IMR-90 (cell line): ENCODE data around the gene ROBO4.

Source experiments
- CEBPB ChIP-seq: IDR thresholded peaks from 2 replicates; pipeline ENCODE4 v1.6.1; 2012; ENCODE audit warnings: low read depth, low read length, improper control_type of control experiment
- CHD1 ChIP-seq: IDR thresholded peaks from 2 replicates; pipeline ENCODE4 v1.6.1; 2012; ENCODE audit warnings: low read depth, low read length, improper control_type of control experiment
- CTCF ChIP-seq: conservative IDR thresholded peaks from 2 replicates; pipeline ENCODE4 v1.5.1; 2012; ENCODE audit warnings: mild to moderate bottlenecking, low read depth, low read length, improper control_type of control experiment
- MAFK ChIP-seq: IDR thresholded peaks from 2 replicates; pipeline ENCODE4 v1.6.1; 2012; ENCODE audit warnings: low read depth, low read length, improper control_type of control experiment
- POLR2A ChIP-seq: IDR thresholded peaks from 2 replicates; pipeline ENCODE4 v1.6.1; 2012; ENCODE audit warnings: mild to moderate bottlenecking, low read depth, low read length
- RAD21 ChIP-seq: IDR thresholded peaks from 2 replicates; pipeline ENCODE4 v1.6.1; 2012; ENCODE audit warnings: low read length, improper control_type of control experiment
- SMC3 ChIP-seq: fragments of 150-350 bp; IDR thresholded peaks from 2 replicates; pipeline ENCODE4 v1.6.1; 2016; ENCODE audit warnings: low read depth, mild to moderate bottlenecking, antibody characterized with exemption, low read length, moderate library complexity

GRCh38 chr11:124870430-124870829 is 27.2 kb downstream of the ROBO4 start:
- TF ChIP-seq CEBPB: no peak
- TF ChIP-seq CTCF: no peak
- TF ChIP-seq POLR2A: no peak
- TF ChIP-seq MAFK: no peak
- no peak for TF ChIP-seq SMC3
- no peak for TF ChIP-seq RAD21
- TF ChIP-seq CHD1: no peak
